Loucy (cell line): ENCODE results near the gene MAN2C1.

Source experiments
- H2AFZ ChIP-seq: fragments of 200-600 bp; sonication (generic); 2 replicates; pipeline ENCODE4 v1.6.0; 2016; ENCODE audit warnings: antibody characterized with exemption, mild to moderate bottlenecking, low read length, moderate library complexity
- H3F3A ChIP-seq: fragments of 200-600 bp; 2 replicates; pipeline ENCODE4 v1.6.0; 2016; ENCODE audit warnings: antibody characterized with exemption, low read depth, mild to moderate bottlenecking
- H3K27me3 ChIP-seq: fragments of 200-600 bp; sonication (generic); 2 replicates; pipeline ENCODE4 v1.6.1; 2014; ENCODE audit warnings: low read length, mild to moderate bottlenecking; ENCODE audit not compliant: insufficient read depth, poor library complexity, severe bottlenecking
- H3K36me3 ChIP-seq: fragments of 200-600 bp; sonication (generic); 2 replicates; pipeline ENCODE4 v1.6.1; 2016; ENCODE audit warnings: low read length; ENCODE audit not compliant: insufficient read depth
- H3K4me1 ChIP-seq: fragments of 200-600 bp; sonication (generic); 2 replicates; pipeline ENCODE4 v1.5.1; 2014; ENCODE audit warnings: low read length, mild to moderate bottlenecking; ENCODE audit not compliant: insufficient read depth, poor library complexity, severe bottlenecking
- H3K4me2 ChIP-seq: fragments of 200-600 bp; sonication (generic); 2 replicates; pipeline ENCODE4 v1.6.0; 2014; ENCODE audit warnings: antibody characterized with exemption, low read length, low read depth, mild to moderate bottlenecking; ENCODE audit not compliant: poor library complexity, severe bottlenecking
- H3K4me3 ChIP-seq: fragments of 200-600 bp; sonication (generic); 2 replicates; pipeline ENCODE4 v1.5.1; 2014; ENCODE audit warnings: low read length, mild to moderate bottlenecking, mixed read lengths; ENCODE audit not compliant: poor library complexity, severe bottlenecking
- H3K79me2 ChIP-seq: fragments of 200-600 bp; sonication (generic); 2 replicates; pipeline ENCODE4 v1.6.1; 2014; ENCODE audit warnings: low read length; ENCODE audit not compliant: insufficient read depth
- H3K9ac ChIP-seq: fragments of 200-600 bp; sonication (generic); 2 replicates; pipeline ENCODE4 v1.6.0; 2014; ENCODE audit warnings: mild to moderate bottlenecking, low read depth, low read length, moderate library complexity; ENCODE audit not compliant: poor library complexity, severe bottlenecking
- H3K9me2 ChIP-seq: fragments of 200-600 bp; sonication (generic); replicated peaks from 2 replicates; pipeline ENCODE4 v1.6.1; 2016; ENCODE audit warnings: low read depth, low read length, mixed read lengths
- H3K9me3 ChIP-seq: fragments of 200-600 bp; sonication (generic); 2 replicates; pipeline ENCODE4 v1.6.1; 2014; ENCODE audit warnings: mild to moderate bottlenecking, antibody characterized with exemption, low read length, low read depth; ENCODE audit not compliant: insufficient read depth
- H4K20me1 ChIP-seq: fragments of 200-600 bp; sonication (generic); 2 replicates; pipeline ENCODE4 v1.6.0; 2014; ENCODE audit warnings: antibody characterized with exemption, low read length, mild to moderate bottlenecking; ENCODE audit not compliant: insufficient read depth, poor library complexity, severe bottlenecking
- EZH2phosphoT487 ChIP-seq: fragments of 200-600 bp; IDR thresholded peaks from 2 replicates; pipeline ENCODE4 v1.6.1; 2018; ENCODE audit warnings: antibody characterized with exemption, mild to moderate bottlenecking, moderate library complexity, borderline replicate concordance
- TF ChIP-seq, protein P1 (sequence below): fragments of 200-600 bp; sonication (generic); conservative IDR thresholded peaks from 2 replicates; pipeline ENCODE4 v1.5.1; 2014; ENCODE audit warnings: mild to moderate bottlenecking, antibody characterized with exemption, low read length

Gene MAN2C1

DNA sequence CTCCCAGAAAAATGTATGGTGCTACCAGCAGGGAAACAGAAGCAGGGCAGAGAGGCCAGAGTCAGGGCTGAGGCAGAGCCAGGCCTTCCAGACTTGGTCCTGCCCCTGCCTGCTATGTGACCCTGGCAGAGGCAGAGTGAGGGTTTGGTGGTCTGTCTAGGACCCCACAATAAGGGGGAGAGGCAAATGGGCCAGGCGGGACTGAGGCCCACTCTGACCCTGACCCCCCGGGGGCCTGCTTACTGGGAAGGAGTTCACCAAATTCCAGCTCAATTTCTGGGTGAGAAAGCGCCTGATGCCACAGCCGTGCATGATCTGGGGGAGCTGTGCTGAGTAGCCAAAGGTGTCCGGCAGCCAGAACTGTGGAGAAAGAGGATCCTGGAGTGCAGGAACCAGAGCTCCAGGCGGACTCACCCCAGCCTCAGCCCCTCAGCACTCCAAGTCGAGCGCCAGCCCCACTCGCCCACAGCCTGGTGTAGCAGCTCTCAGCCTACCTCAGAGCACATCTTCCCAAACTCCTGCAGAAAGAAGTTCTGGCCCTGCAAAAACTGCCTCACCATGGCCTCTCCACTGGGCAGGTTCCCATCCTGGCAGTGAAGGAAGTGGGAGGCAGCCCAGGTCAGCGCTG lies 6.9 kb downstream of the MAN2C1 start:
- Histone ChIP-seq H3K79me2 (peaks cover 2% of the 10 kb centered on the region; the same call in 1 of the 2 replicates), H3K4me1 (no peaks in the 10 kb centered on the region), H3K4me3 (no peak overlapping the region), H3K9ac (no peak overlapping the region), H3K36me3 (peaks cover 15% of the 10 kb centered on the region; the same call in 1 of the 2 replicates), H3K9me2 (no peaks in the 10 kb centered on the region), H3F3A (no peaks in the 10 kb centered on the region), H2AFZ (no peak overlapping the region), H3K27me3 (no peaks in the 10 kb centered on the region), H4K20me1 (no peaks in the 10 kb centered on the region), H3K4me2 (no peak overlapping the region), H3K9me3 (no peaks in the 10 kb centered on the region)
- TF ChIP-seq EZH2phosphoT487: no peak
- TF ChIP-seq, protein P1, sequence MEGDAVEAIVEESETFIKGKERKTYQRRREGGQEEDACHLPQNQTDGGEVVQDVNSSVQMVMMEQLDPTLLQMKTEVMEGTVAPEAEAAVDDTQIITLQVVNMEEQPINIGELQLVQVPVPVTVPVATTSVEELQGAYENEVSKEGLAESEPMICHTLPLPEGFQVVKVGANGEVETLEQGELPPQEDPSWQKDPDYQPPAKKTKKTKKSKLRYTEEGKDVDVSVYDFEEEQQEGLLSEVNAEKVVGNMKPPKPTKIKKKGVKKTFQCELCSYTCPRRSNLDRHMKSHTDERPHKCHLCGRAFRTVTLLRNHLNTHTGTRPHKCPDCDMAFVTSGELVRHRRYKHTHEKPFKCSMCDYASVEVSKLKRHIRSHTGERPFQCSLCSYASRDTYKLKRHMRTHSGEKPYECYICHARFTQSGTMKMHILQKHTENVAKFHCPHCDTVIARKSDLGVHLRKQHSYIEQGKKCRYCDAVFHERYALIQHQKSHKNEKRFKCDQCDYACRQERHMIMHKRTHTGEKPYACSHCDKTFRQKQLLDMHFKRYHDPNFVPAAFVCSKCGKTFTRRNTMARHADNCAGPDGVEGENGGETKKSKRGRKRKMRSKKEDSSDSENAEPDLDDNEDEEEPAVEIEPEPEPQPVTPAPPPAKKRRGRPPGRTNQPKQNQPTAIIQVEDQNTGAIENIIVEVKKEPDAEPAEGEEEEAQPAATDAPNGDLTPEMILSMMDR: no peak

DNA sequence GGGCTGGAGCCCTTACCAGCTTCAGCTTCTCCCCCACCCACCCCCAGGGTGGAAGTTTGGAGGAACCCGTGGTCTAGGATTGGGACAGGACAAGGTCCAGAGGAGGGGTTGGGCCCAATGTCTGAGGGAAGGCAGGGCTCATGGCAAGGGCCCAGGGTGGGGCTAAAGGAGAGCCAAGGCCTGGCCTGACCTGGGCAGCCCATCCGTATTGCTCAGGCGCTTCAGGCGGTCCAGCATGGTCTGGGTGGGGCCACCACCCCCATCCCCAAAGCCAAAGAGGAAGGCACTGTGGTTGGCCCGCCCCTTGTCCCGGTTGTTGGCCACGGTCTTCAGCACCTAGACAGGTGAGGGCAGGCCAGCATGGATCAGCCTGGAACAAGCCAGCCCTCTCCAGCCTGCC lies 7.6 kb downstream of the MAN2C1 start:
- no peak overlapping the region for H3K4me2 ChIP-seq
- H2AFZ ChIP-seq: no peak overlapping the region
- H3K27me3 ChIP-seq: no peaks in the 10 kb centered on the region
- TF ChIP-seq, protein P1: no peak
- no peak for TF ChIP-seq EZH2phosphoT487
- H4K20me1 ChIP-seq: no peaks in the 10 kb centered on the region
- no peaks in the 10 kb centered on the region for H3K9me2 ChIP-seq
- H3K36me3 ChIP-seq: peaks cover 12% of the 10 kb centered on the region; the same call in 1 of the 2 replicates
- H3K4me3 ChIP-seq: no peak overlapping the region
- no peaks in the 10 kb centered on the region for H3K79me2 ChIP-seq
- H3K4me1 ChIP-seq: no peaks in the 10 kb centered on the region
- no peaks in the 10 kb centered on the region for H3F3A ChIP-seq
- H3K9me3 ChIP-seq: no peaks in the 10 kb centered on the region
- H3K9ac ChIP-seq: no peak overlapping the region

DNA sequence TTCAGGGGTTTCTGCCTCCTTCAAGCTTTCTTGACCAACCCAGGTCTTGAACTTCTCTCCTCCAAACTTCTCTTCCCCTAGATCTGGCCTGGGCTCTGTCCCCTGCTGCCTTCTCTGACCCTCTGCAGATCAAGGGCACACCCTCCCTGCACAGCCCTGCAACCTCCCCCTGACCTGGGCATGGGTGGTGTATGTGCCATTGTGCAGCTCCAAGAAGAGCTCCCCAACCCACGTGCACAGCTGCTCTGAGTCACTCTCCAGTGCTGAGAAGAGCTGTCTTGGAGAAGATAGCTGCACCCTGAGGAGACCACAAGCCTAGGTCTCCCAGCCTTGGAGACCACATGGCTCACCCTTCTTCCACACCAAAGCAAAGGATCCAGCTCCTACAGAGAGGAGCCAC lies 8.0 kb downstream of the MAN2C1 start:
- Histone ChIP-seq H3K9ac (no peak overlapping the region), H3K4me1 (no peaks in the 10 kb centered on the region), H3K27me3 (no peaks in the 10 kb centered on the region), H3K4me3 (no peak overlapping the region), H3K9me3 (no peaks in the 10 kb centered on the region), H3F3A (no peaks in the 10 kb centered on the region), H3K79me2 (no peaks in the 10 kb centered on the region), H3K36me3 (peaks cover 12% of the 10 kb centered on the region; the same call in 1 of the 2 replicates), H3K9me2 (no peaks in the 10 kb centered on the region), H2AFZ (no peak overlapping the region), H3K4me2 (no peak overlapping the region), H4K20me1 (no peaks in the 10 kb centered on the region)
- TF ChIP-seq, protein P1: no peak
- no peak for TF ChIP-seq EZH2phosphoT487
